Activated T-helper 17 cell treated with anti-CD3 and anti-CD28 coated beads, Interleukin-2, amount 50 U/mL, for 72 hours (primary cell): ENCODE data around the gene ALG1. TPM values are rescaled to one million over a fixed set of nuclear protein-coding genes. Genes with fewer than 3 reads are reported as not detected.
"Not testable (repeated sequence)": the region's sequence is repeated elsewhere in the genome, so short reads cannot be mapped to it uniquely, and the experiment has no call there.

ENCODE experiments used
- ATAC-seq: fragments of 150-1000 bp; cut with Tn5 transposase; replicated peaks from 2 replicates; pipeline ENCODE4 v1.10.0; 2021; ENCODE audit warnings: mild to moderate bottlenecking, moderate library complexity
- H3K27ac Mint-ChIP-seq: one replicate; pipeline ENCODE4 v1.8.0; 2022; ENCODE audit warnings: mixed read lengths
- H3K27me3 Mint-ChIP-seq: one replicate; pipeline ENCODE4 v1.8.0; 2022; ENCODE audit warnings: mixed read lengths
- H3K36me3 Mint-ChIP-seq: one replicate; pipeline ENCODE4 v1.8.0; 2022; ENCODE audit warnings: low read depth, mild to moderate bottlenecking, mixed read lengths
- H3K4me1 Mint-ChIP-seq: one replicate; pipeline ENCODE4 v1.8.0; 2022; ENCODE audit warnings: mixed read lengths
- H3K4me3 Mint-ChIP-seq: one replicate; pipeline ENCODE4 v1.8.0; 2022; ENCODE audit warnings: mild to moderate bottlenecking, mixed read lengths
- H3K9me3 Mint-ChIP-seq: one replicate; pipeline ENCODE4 v1.8.0; 2022; ENCODE audit warnings: mixed read lengths
- total RNA-seq, 2 donors: library from RNA; stranded (reverse); gene quantifications; one replicate each; pipeline ENCODE4 v1.2.3, GENCODE V29; 2022

Gene ALG1
- total RNA-seq, 2 donors from 2014 or later, result 15.1 to 38.1 TPM

- ATAC-seq, result no peak
- Mint-ChIP-seq H3K27me3 (no peaks in the 10 kb centered on the region), H3K4me1 (peaks cover 6% of the 10 kb centered on the region), H3K36me3 (peaks cover 69% of the 10 kb centered on the region), H3K4me3 (no peak overlapping the region), H3K9me3 (no peaks in the 10 kb centered on the region), H3K27ac (no peak overlapping the region)
Observed at GRCh38 chr16:5077304-5077703, 5.7 kb downstream of the ALG1 start.

- Mint-ChIP-seq H3K9me3 (no peaks in the 10 kb centered on the region), H3K27ac (no peak overlapping the region), H3K4me3 (no peak overlapping the region), H3K4me1 (no peaks in the 10 kb centered on the region), H3K36me3 (peaks cover 80% of the 10 kb centered on the region), H3K27me3 (no peaks in the 10 kb centered on the region)
- ATAC-seq, result no peak
Observed at GRCh38 chr16:5078626-5079025, 7.0 kb downstream of the ALG1 start.

- H3K27ac Mint-ChIP-seq, H3K9me3 Mint-ChIP-seq, H3K27me3 Mint-ChIP-seq, H3K4me3 Mint-ChIP-seq, ATAC-seq, H3K4me1 Mint-ChIP-seq: not testable (repeated sequence)
- peaks cover 84% of the 10 kb centered on the region for H3K36me3 Mint-ChIP-seq
Observed at GRCh38 chr16:5080461-5080860, 8.8 kb downstream of the ALG1 start.

GRCh38 chr16:5080996-5081395 is 9.4 kb downstream of the ALG1 start:
- not testable (repeated sequence) for H3K27me3 Mint-ChIP-seq, H3K4me1 Mint-ChIP-seq, H3K27ac Mint-ChIP-seq, H3K9me3 Mint-ChIP-seq, H3K4me3 Mint-ChIP-seq, ATAC-seq
- peaks cover 84% of the 10 kb centered on the region for H3K36me3 Mint-ChIP-seq

GRCh38 chr16:5083646-5084045 is 12.0 kb downstream of the ALG1 start:
- not testable (repeated sequence) for H3K27ac Mint-ChIP-seq, H3K9me3 Mint-ChIP-seq, H3K27me3 Mint-ChIP-seq, ATAC-seq, H3K4me3 Mint-ChIP-seq, H3K4me1 Mint-ChIP-seq
- H3K36me3 Mint-ChIP-seq, result peaks cover 82% of the 10 kb centered on the region

GRCh38 chr16:5084099-5084731 is 12.6 kb downstream of the ALG1 start:
- not testable (repeated sequence) for ATAC-seq, H3K4me3 Mint-ChIP-seq, H3K27ac Mint-ChIP-seq, H3K27me3 Mint-ChIP-seq, H3K4me1 Mint-ChIP-seq, H3K9me3 Mint-ChIP-seq
- H3K36me3 Mint-ChIP-seq, result peaks cover 80% of the 10 kb centered on the region

GRCh38 chr16:5084802-5085201 is 13.2 kb downstream of the ALG1 start:
- not testable (repeated sequence) for H3K9me3 Mint-ChIP-seq, H3K27ac Mint-ChIP-seq, H3K4me3 Mint-ChIP-seq, H3K4me1 Mint-ChIP-seq, ATAC-seq, H3K27me3 Mint-ChIP-seq
- peaks cover 74% of the 10 kb centered on the region for H3K36me3 Mint-ChIP-seq

GRCh38 chr16:5085716-5086115 is 14.1 kb downstream of the ALG1 start:
- H3K27ac Mint-ChIP-seq, H3K9me3 Mint-ChIP-seq, H3K27me3 Mint-ChIP-seq, H3K4me3 Mint-ChIP-seq, H3K4me1 Mint-ChIP-seq, ATAC-seq: not testable (repeated sequence)
- H3K36me3 Mint-ChIP-seq, result peaks cover 69% of the 10 kb centered on the region

- H3K27me3 Mint-ChIP-seq, result not testable (repeated sequence)
Observed at GRCh38 chr16:5088086-5088790, 16.6 kb downstream of the ALG1 start.

GRCh38 chr16:5088936-5089335 is 17.3 kb downstream of the ALG1 start:
- H3K4me3 Mint-ChIP-seq, H3K9me3 Mint-ChIP-seq, H3K27ac Mint-ChIP-seq, H3K4me1 Mint-ChIP-seq, H3K27me3 Mint-ChIP-seq, ATAC-seq: not testable (repeated sequence)
- H3K36me3 Mint-ChIP-seq, result peaks cover 58% of the 10 kb centered on the region

More at GRCh38 chr16:5088086-5088790, 16.6 kb downstream of the ALG1 start:
- H3K36me3 Mint-ChIP-seq, result peaks cover 64% of the 10 kb centered on the region
- H3K9me3 Mint-ChIP-seq, H3K27ac Mint-ChIP-seq, ATAC-seq, H3K4me3 Mint-ChIP-seq, H3K4me1 Mint-ChIP-seq: not testable (repeated sequence)

GRCh38 chr16:5089911-5090555 is 18.4 kb downstream of the ALG1 start:
- not testable (repeated sequence) for ATAC-seq, H3K9me3 Mint-ChIP-seq, H3K27me3 Mint-ChIP-seq, H3K4me3 Mint-ChIP-seq, H3K27ac Mint-ChIP-seq, H3K4me1 Mint-ChIP-seq
- H3K36me3 Mint-ChIP-seq, result peaks cover 47% of the 10 kb centered on the region

GRCh38 chr16:5090592-5090991 is 18.9 kb downstream of the ALG1 start:
- H3K36me3 Mint-ChIP-seq, result peaks cover 41% of the 10 kb centered on the region
- not testable (repeated sequence) for H3K4me1 Mint-ChIP-seq, ATAC-seq, H3K27me3 Mint-ChIP-seq, H3K4me3 Mint-ChIP-seq, H3K27ac Mint-ChIP-seq, H3K9me3 Mint-ChIP-seq

GRCh38 chr16:5093081-5093480 is 21.4 kb downstream of the ALG1 start:
- ATAC-seq, H3K9me3 Mint-ChIP-seq, H3K27me3 Mint-ChIP-seq, H3K27ac Mint-ChIP-seq, H3K4me3 Mint-ChIP-seq: not testable (repeated sequence)
- peaks cover 22% of the 10 kb centered on the region for H3K36me3 Mint-ChIP-seq
- H3K4me1 Mint-ChIP-seq, result peaks cover 12% of the 10 kb centered on the region

GRCh38 chr16:5093746-5094145 is 22.1 kb downstream of the ALG1 start:
- H3K27me3 Mint-ChIP-seq, ATAC-seq, H3K9me3 Mint-ChIP-seq, H3K4me3 Mint-ChIP-seq, H3K27ac Mint-ChIP-seq: not testable (repeated sequence)
- peaks cover 12% of the 10 kb centered on the region for H3K4me1 Mint-ChIP-seq
- peaks cover 16% of the 10 kb centered on the region for H3K36me3 Mint-ChIP-seq
